ENCODE results near the gene ARHGAP26. TPM values are rescaled to one million over a fixed set of nuclear protein-coding genes. Genes with fewer than 3 reads are reported as not detected.

Gene ARHGAP26
- total and polyA plus RNA-seq, 2 of the 4 experiments (the other 2 are of a cell fraction): 0.54 to 0.56 TPM

DNA sequence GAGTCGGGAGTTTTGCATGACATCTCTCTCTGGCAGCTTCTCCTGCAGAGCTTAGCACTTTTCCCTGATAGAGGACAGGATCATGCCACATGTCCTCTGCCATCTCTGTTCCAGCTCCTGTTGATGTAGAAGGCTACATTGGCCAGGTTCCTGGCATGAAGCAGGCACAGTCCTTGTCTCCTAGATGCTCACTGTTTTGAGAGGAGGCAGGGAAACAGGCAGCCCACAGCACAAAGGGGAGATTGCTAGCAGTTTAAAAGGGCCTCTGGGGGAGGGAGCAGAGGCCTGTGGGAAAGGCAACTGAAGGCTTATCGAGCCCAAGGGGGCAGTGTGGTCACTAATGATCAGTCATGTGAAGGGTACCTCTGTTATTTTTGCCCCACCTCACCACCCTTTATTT is 10.7 kb downstream of the ARHGAP26 start:
- Histone ChIP-seq H3K27me3 (ENCODE audit: control insufficient read depth, insufficient read depth, low read length) (peaks cover 30% of the 10 kb centered on the region), H3K18ac (ENCODE audit: low read depth, low read length) (no peak overlapping the region), H2AFZ (replicated peaks; ENCODE audit: low read length, poor library complexity) (peak overlapping the region; percentile 61), H2BK15ac (ENCODE audit: low read depth, low read length) (no peak overlapping the region), H4K8ac (ENCODE audit: low read depth in 2 of 2, low read length in 2 of 2) (no peak overlapping the region), H3K9me3 (ENCODE audit: control insufficient read depth, insufficient read depth, low read length) (no peaks in the 10 kb centered on the region), H2AK5ac (ENCODE audit: low read depth, low read length) (no peak overlapping the region), H3K79me1 (ENCODE audit: low read depth in 1 of 2, low read length in 2 of 2) (no peaks in the 10 kb centered on the region), H3K4me3 (ENCODE audit: insufficient read depth, low read depth, low read length) (no peak overlapping the region), H3K56ac (ENCODE audit: extremely low read depth, insufficient read depth, low read length) (no peak overlapping the region), H2BK5ac (ENCODE audit: low read depth, low read length, poor library complexity, severe bottlenecking) (no peak overlapping the region), H2BK20ac (ENCODE audit: low read depth, low read length) (no peak overlapping the region), H2BK120ac (ENCODE audit: low read depth, low read length) (no peak overlapping the region), H3K4me1 (ENCODE audit: control insufficient read depth, insufficient read depth, low read length) (peaks cover 3% of the 10 kb centered on the region; the same call in 1 of the 2 replicates), H3K9ac (ENCODE audit: low read depth, low read length) (no peak overlapping the region), H3K4ac (ENCODE audit: low read depth, low read length) (no peak overlapping the region), H3K27ac (ENCODE audit: insufficient read depth, low read length) (no peak overlapping the region), H3K23ac (ENCODE audit: low read depth, low read length) (no peak overlapping the region), H2AK9ac (replicated peaks; ENCODE audit: low read depth, low read length, poor library complexity) (no peak overlapping the region), H3K9me1 (ENCODE audit: insufficient read depth, low read length) (peaks cover 2% of the 10 kb centered on the region; the same call in 1 of the 2 replicates), H3K36me3 (ENCODE audit: control insufficient read depth, insufficient read depth, low read length) (no peaks in the 10 kb centered on the region), H3K14ac (replicated peaks; ENCODE audit: low read depth, low read length) (0 out of 2 replicates have a peak overlapping the region, but pooled peaks have one; percentile 33), H4K5ac (ENCODE audit: low read depth, low read length) (no peak overlapping the region), H4K91ac (ENCODE audit: insufficient read depth, low read depth, low read length) (no peak overlapping the region), H3K4me2 (ENCODE audit: low read depth, low read length) (no peak overlapping the region), H4K20me1 (ENCODE audit: insufficient read depth, low read length) (no peaks in the 10 kb centered on the region)
- ChIA-PET CTCF (no interaction called here), POLR2A (ENCODE audit: unreplicated experiment) (no interaction called here)
- no peak for TF ChIP-seq RCOR1 (IDR thresholded peaks at IDR 0.05; ENCODE audit: insufficient replicate concordance, low read length)
- TF ChIP-seq, protein P1, sequence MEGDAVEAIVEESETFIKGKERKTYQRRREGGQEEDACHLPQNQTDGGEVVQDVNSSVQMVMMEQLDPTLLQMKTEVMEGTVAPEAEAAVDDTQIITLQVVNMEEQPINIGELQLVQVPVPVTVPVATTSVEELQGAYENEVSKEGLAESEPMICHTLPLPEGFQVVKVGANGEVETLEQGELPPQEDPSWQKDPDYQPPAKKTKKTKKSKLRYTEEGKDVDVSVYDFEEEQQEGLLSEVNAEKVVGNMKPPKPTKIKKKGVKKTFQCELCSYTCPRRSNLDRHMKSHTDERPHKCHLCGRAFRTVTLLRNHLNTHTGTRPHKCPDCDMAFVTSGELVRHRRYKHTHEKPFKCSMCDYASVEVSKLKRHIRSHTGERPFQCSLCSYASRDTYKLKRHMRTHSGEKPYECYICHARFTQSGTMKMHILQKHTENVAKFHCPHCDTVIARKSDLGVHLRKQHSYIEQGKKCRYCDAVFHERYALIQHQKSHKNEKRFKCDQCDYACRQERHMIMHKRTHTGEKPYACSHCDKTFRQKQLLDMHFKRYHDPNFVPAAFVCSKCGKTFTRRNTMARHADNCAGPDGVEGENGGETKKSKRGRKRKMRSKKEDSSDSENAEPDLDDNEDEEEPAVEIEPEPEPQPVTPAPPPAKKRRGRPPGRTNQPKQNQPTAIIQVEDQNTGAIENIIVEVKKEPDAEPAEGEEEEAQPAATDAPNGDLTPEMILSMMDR (conservative IDR thresholded peaks at IDR 0.05; ENCODE audit: low read depth, low read length): 0 out of 2 replicates have a peak, but pooled peaks have one; percentile 4
- WGBS, 2 experiments (ENCODE audit: extremely low coverage in 2 of 2, insufficient read length in 1 of 2): 67% methylated on average over 1 of the region's 2 CpGs; no CpG with 5 or more reads in 1 of the 2 experiments
- in situ Hi-C loops (cut with MboI; ENCODE audit: low sequenced_read_pairs): no loop called here
- dilution Hi-C loops (cut with HindIII; ENCODE audit: low sequenced_read_pairs, unreplicated experiment): no loop called here
- DNase-seq (no peak), ATAC-seq (ENCODE audit: low read depth) (no peak)
- BruUV-seq (replicated peaks): no TSS peak
- intact Hi-C loops (cut with micrococcal nuclease): no loop called here
